OCI-LY3 (cell line): ENCODE data around the gene SCUBE3.

ENCODE experiments used
- CTCF ChIP-seq: fragments of 200-600, 300-600 bp; sonication (generic); IDR thresholded peaks from 2 replicates; pipeline ENCODE4 v1.5.1; 2014; ENCODE audit warnings: antibody characterized with exemption, low read length, low read depth
- EZH2phosphoT487 ChIP-seq: fragments of 200-600 bp; shearing (Covaris generic); IDR thresholded peaks from 2 replicates; pipeline ENCODE4 v1.6.1; 2018; ENCODE audit warnings: antibody characterized with exemption, mixed run types, low read depth

- TF ChIP-seq CTCF (no peak), EZH2phosphoT487 (no peak)
These were observed 1.3 kb downstream of the SCUBE3 start for GRCh38 chr6:35214869-35215664.
